H9 (cell line): Measurements from ENCODE around the gene SLC34A1. TPM values are rescaled to one million over a fixed set of nuclear protein-coding genes. Genes with fewer than 3 reads are reported as not detected.

Source experiments
- DNase-seq: peaks from one replicate; pipeline ENCODE4 v3.0.0-alpha.2; 2017
- H2AFZ ChIP-seq: one replicate; pipeline ENCODE4 v1.6.1; 2013; ENCODE audit warnings: mild to moderate bottlenecking, low read length, control low read depth, moderate library complexity
- H2AK5ac ChIP-seq: 2 replicates; pipeline ENCODE4 v1.6.1; 2013; ENCODE audit warnings: low read length, control low read depth, mixed read lengths; ENCODE audit not compliant: insufficient read length
- H2BK120ac ChIP-seq: one replicate; pipeline ENCODE4 v1.6.1; 2013; ENCODE audit warnings: low read depth, mild to moderate bottlenecking, low read length, control low read depth, inconsistent platforms; ENCODE audit not compliant: poor library complexity, severe bottlenecking
- H2BK12ac ChIP-seq: 2 replicates; pipeline ENCODE4 v1.6.1; 2013; ENCODE audit warnings: low read length, control low read depth, mixed read lengths, low read depth; ENCODE audit not compliant: insufficient read length
- H2BK15ac ChIP-seq: 2 replicates; pipeline ENCODE4 v1.6.1; 2013; ENCODE audit warnings: low read depth, low read length, control low read depth
- H2BK20ac ChIP-seq: one replicate; pipeline ENCODE4 v1.6.1; 2013; ENCODE audit warnings: low read depth, mild to moderate bottlenecking, low read length, control low read depth, inconsistent platforms; ENCODE audit not compliant: poor library complexity, severe bottlenecking
- H2BK5ac ChIP-seq: 2 replicates; pipeline ENCODE4 v1.6.1; 2013; ENCODE audit warnings: low read length, control low read depth, mixed read lengths; ENCODE audit not compliant: insufficient read length
- H3K14ac ChIP-seq: 2 replicates; pipeline ENCODE4 v1.6.1; 2013; ENCODE audit warnings: low read length, control low read depth; ENCODE audit not compliant: insufficient read depth
- H3K18ac ChIP-seq: 2 replicates; pipeline ENCODE4 v1.6.1; 2013; ENCODE audit warnings: low read depth, mild to moderate bottlenecking, mixed read lengths, low read length, control low read depth; ENCODE audit not compliant: insufficient read length
- H3K23ac ChIP-seq: 2 replicates; pipeline ENCODE4 v1.6.1; 2013; ENCODE audit warnings: low read length, control low read depth, mixed read lengths, low read depth; ENCODE audit not compliant: insufficient read length
- H3K23me2 ChIP-seq: 2 replicates; pipeline ENCODE4 v1.6.1; 2013; ENCODE audit warnings: low read depth, mild to moderate bottlenecking, mixed read lengths, low read length, control low read depth; ENCODE audit not compliant: insufficient read length, poor library complexity, severe bottlenecking
- H3K27ac ChIP-seq: 2 replicates; pipeline ENCODE4 v1.5.1; 2013; ENCODE audit warnings: low read length, control low read depth, mixed read lengths, low read depth; ENCODE audit not compliant: insufficient read length
- H3K27me3 ChIP-seq: 2 replicates; pipeline ENCODE4 v1.6.1; 2013; ENCODE audit warnings: low read length, control low read depth, inconsistent platforms; ENCODE audit not compliant: insufficient read depth
- H3K4ac ChIP-seq: 2 replicates; pipeline ENCODE4 v1.6.1; 2013; ENCODE audit warnings: low read depth, mild to moderate bottlenecking, control low read depth, inconsistent platforms, low read length, moderate library complexity
- H3K4me1 ChIP-seq: 2 replicates; pipeline ENCODE4 v1.6.1; 2013; ENCODE audit warnings: low read length, control low read depth, inconsistent platforms; ENCODE audit not compliant: insufficient read depth
- H3K4me2 ChIP-seq: 2 replicates; pipeline ENCODE4 v1.6.1; 2013; ENCODE audit warnings: low read length, control low read depth, mixed read lengths; ENCODE audit not compliant: insufficient read length, insufficient read depth
- H3K56ac ChIP-seq: 2 replicates; pipeline ENCODE4 v1.6.1; 2013; ENCODE audit warnings: low read depth, mild to moderate bottlenecking, mixed read lengths, low read length, control low read depth; ENCODE audit not compliant: insufficient read length
- H3K79me1 ChIP-seq: 2 replicates; pipeline ENCODE4 v1.6.1; 2013; ENCODE audit warnings: low read depth, mild to moderate bottlenecking, moderate library complexity, low read length, control low read depth, inconsistent platforms; ENCODE audit not compliant: insufficient read depth, poor library complexity, severe bottlenecking
- H3K79me2 ChIP-seq: 2 replicates; pipeline ENCODE4 v1.6.1; 2013; ENCODE audit warnings: low read length, control low read depth, inconsistent platforms; ENCODE audit not compliant: insufficient read depth
- H3K9ac ChIP-seq: 2 replicates; pipeline ENCODE4 v1.6.1; 2013; ENCODE audit warnings: low read length, control low read depth, mixed read lengths; ENCODE audit not compliant: insufficient read length; ENCODE audit errors: extremely low read depth
- H3K9me3 ChIP-seq: one replicate; pipeline ENCODE4 v1.6.1; 2013; ENCODE audit warnings: low read depth, low read length, inconsistent platforms; ENCODE audit not compliant: control insufficient read depth
- H3T11ph ChIP-seq: one replicate; pipeline ENCODE4 v1.6.1; 2013; ENCODE audit warnings: mild to moderate bottlenecking, low read length, control low read depth, inconsistent platforms
- H4K20me1 ChIP-seq: one replicate; pipeline ENCODE4 v1.6.1; 2013; ENCODE audit not compliant: control insufficient read depth, insufficient read length, insufficient read depth
- H4K5ac ChIP-seq: 2 replicates; pipeline ENCODE4 v1.6.1; 2013; ENCODE audit warnings: low read depth, mild to moderate bottlenecking, mixed read lengths, low read length, control low read depth; ENCODE audit not compliant: insufficient read length
- H4K8ac ChIP-seq: replicated peaks from 2 replicates; pipeline ENCODE4 v1.6.1; 2013; ENCODE audit warnings: low read length, control low read depth, mixed read lengths, low read depth; ENCODE audit not compliant: insufficient read length
- H4K91ac ChIP-seq: 2 replicates; pipeline ENCODE4 v1.6.1; 2013; ENCODE audit warnings: low read depth, mild to moderate bottlenecking, moderate library complexity, mixed read lengths, low read length, control low read depth; ENCODE audit not compliant: insufficient read length
- H3K27ac Mint-ChIP-seq, 3 experiments: 2 replicates in 2 of 3; 3 replicates in 1 of 3; pipeline ENCODE4 v1.8.0; 2020 to 2021; ENCODE audit warnings: mixed read lengths in 3 of 3, mild to moderate bottlenecking in 1 of 3, moderate library complexity in 1 of 3
- H3K27me3 Mint-ChIP-seq: 2 replicates; pipeline ENCODE4 v1.8.0; 2021; ENCODE audit warnings: low read depth, mild to moderate bottlenecking, moderate library complexity, mixed read lengths
- H3K36me3 Mint-ChIP-seq, 3 experiments: 2 replicates in 2 of 3; 3 replicates in 1 of 3; pipeline ENCODE4 v1.8.0; 2020 to 2021; ENCODE audit warnings: low read depth in 3 of 3, mixed read lengths in 3 of 3; ENCODE audit not compliant: insufficient read depth in 1 of 3
- H3K4me1 Mint-ChIP-seq, 2 experiments: 2 replicates each; pipeline ENCODE4 v1.8.0; 2020; ENCODE audit warnings: mixed read lengths in 2 of 2
- H3K4me3 Mint-ChIP-seq, 2 experiments: 2 replicates in 1 of 2; 3 replicates in 1 of 2; pipeline ENCODE4 v1.8.0; 2020 to 2021; ENCODE audit warnings: mild to moderate bottlenecking in 2 of 2, mixed read lengths in 2 of 2, moderate library complexity in 1 of 2
- H3K9me3 Mint-ChIP-seq, 2 experiments: 2 replicates in 1 of 2; 3 replicates in 1 of 2; pipeline ENCODE4 v1.8.0; 2020; ENCODE audit warnings: mild to moderate bottlenecking in 2 of 2, mixed read lengths in 2 of 2, moderate library complexity in 1 of 2
- CTCF ChIP-seq: fragments of 200-600 bp; sonication (generic); conservative IDR thresholded peaks from 3 replicates; pipeline ENCODE4 v1.8.0; 2021; ENCODE audit warnings: antibody characterized with exemption, mild to moderate bottlenecking
- WGBS: extraction: QIAGEN DNeasy Blood & Tissue Kit; methylation state at CpG from one replicate; pipeline ENCODE4 v1.1.7; 2013; ENCODE audit warnings: missing lambda C conversion rate, low lambda C conversion rate, mixed read lengths; ENCODE audit not compliant: insufficient read length; ENCODE audit errors: extremely low coverage; 5-methylcytosine and 5-hydroxymethylcytosine counted together
- total RNA-seq: library from RNA; stranded (reverse); gene quantifications from 2 replicates; pipeline ENCODE4 v1.2.1, GENCODE V29; 2021

SLC34A1 gene
- total RNA-seq, 1 experiment from 2014 or later = not detected

GRCh38 chr5:177405312-177405711, 21.1 kb downstream of the SLC34A1 start:
- Histone ChIP-seq H4K91ac (no peak overlapping the region), H3K27ac (no peak overlapping the region), H4K8ac (no peak overlapping the region), H4K5ac (no peak overlapping the region), H3K23me2 (peaks cover 23% of the 10 kb centered on the region), H2AK5ac (no peak overlapping the region), H3K14ac (no peak overlapping the region), H3K79me2 (no peaks in the 10 kb centered on the region), H3K79me1 (no peaks in the 10 kb centered on the region), H3K23ac (no peak overlapping the region), H3K4me1 (no peaks in the 10 kb centered on the region), H2BK5ac (no peak overlapping the region), H2BK120ac (no peak overlapping the region), H4K20me1 (no peaks in the 10 kb centered on the region), H2BK12ac (no peak overlapping the region), H3T11ph (no peak overlapping the region), H2BK20ac (no peak overlapping the region), H3K56ac (no peak overlapping the region), H3K4ac (no peak overlapping the region), H3K9ac (no peak overlapping the region), H3K9me3 (no peaks in the 10 kb centered on the region), H3K4me2 (no peak overlapping the region), H2AFZ (no peak overlapping the region), H2BK15ac (no peak overlapping the region), H3K18ac (no peak overlapping the region), H3K27me3 (peaks cover 12% of the 10 kb centered on the region; the same call in 1 of the 2 replicates)
- no peak overlapping the region for H3K27ac Mint-ChIP-seq
- TF ChIP-seq CTCF = no peak
- no peaks in the 10 kb centered on the region for H3K36me3 Mint-ChIP-seq
- no CpG with 5 or more reads among the region's 2 CpGs for WGBS
- peak overlapping the region in 1 of 2 experiments; percentile 42; a peak in 1 of 5 replicates for H3K4me3 Mint-ChIP-seq
- peaks cover 92% of the 10 kb centered on the region for H3K27me3 Mint-ChIP-seq
- no peak for DNase-seq
- peaks cover 10 to 11% of the 10 kb centered on the region in 2 experiments for H3K4me1 Mint-ChIP-seq
- peaks cover 0 to 2% of the 10 kb centered on the region in 2 experiments; a peak in 2 of 5 replicates for H3K9me3 Mint-ChIP-seq
